HTERT RPE-1 (cell line): ENCODE results near the gene CNBD2.
"Not testable (repeated sequence)": the region's sequence is repeated elsewhere in the genome, so short reads cannot be mapped to it uniquely, and the experiment has no call there.

Source experiments
- in situ Hi-C: fragments of 300-500 bp; cut with MboI; formaldehyde crosslinking; loops from 4 replicates; pipeline ENCODE4 v1.14.3; 2020; ENCODE audit warnings: low sequenced_read_pairs

CNBD2 gene

GRCh38 chr20:36017048-36017951 is 48.9 kb downstream of the CNBD2 start:
- in situ Hi-C loops, result no loop called here

GRCh38 chr20:36018208-36018988 is 50.0 kb downstream of the CNBD2 start:
- in situ Hi-C loops, result no loop called here

DNA sequence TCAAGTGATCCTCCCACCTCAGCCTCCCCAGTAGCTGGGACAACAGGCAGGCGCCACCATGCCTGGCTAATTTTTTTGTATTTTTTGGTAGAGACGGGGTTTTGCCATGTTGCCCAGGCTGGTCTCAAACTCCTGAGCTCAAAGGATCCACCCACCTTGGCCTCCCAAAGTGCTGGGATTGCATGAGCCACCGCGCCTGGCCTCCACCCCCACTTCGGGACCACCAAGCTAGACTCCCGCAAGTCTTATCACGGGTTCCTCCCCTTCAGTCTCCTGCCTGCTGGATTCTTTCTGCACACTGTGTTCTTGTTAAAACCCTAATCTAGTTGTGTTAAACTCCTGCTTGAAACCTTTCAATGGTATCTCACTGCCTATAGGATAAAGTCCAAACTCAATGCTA is 57.7 kb downstream of the CNBD2 start:
- in situ Hi-C loops, result not testable (repeated sequence)

GRCh38 chr20:36028106-36028808 is 59.9 kb downstream of the CNBD2 start:
- in situ Hi-C loops, result no loop called here

GRCh38 chr20:36030149-36030548 is 61.8 kb downstream of the CNBD2 start:
- in situ Hi-C loops, result no loop called here

GRCh38 chr20:36031806-36032205 is 63.4 kb downstream of the CNBD2 start:
- in situ Hi-C loops, result no loop called here

DNA sequence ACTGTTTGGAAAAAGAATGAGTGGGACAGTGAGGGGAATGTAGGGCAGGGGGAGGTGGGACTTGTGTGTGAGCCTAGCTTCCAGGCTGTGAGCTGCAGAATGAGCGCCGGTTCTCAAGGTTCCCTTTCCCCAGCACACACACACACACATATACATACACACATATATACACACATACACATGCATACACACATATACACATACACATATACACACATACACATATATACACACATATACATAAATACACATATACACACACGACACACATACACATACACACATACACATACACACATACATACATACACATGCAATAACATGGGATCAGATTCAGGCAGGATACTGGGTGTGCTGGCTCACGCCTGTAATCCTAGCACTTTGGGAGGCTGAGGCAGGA is 66.5 kb downstream of the CNBD2 start:
- in situ Hi-C loops, result no loop called here

DNA sequence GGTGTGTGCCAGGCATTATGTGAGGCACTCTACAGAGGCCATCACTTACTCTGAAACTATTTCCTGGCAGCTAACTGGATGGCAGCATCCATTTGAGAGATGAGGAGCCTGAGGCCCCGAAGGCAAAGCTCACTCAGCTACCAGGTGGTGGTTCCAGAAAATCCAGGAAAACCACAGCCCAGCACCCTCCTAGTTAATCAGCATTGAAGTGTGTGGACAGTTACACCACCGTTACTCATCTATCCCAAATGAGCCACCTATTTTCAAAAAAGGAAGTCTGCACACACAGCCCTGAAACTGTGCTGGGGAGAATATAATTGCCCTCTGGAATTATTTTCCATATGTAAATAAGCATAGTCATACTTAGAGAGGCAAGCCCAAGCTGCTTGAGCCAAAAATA is 67.4 kb downstream of the CNBD2 start:
- in situ Hi-C loops, result no loop called here

DNA sequence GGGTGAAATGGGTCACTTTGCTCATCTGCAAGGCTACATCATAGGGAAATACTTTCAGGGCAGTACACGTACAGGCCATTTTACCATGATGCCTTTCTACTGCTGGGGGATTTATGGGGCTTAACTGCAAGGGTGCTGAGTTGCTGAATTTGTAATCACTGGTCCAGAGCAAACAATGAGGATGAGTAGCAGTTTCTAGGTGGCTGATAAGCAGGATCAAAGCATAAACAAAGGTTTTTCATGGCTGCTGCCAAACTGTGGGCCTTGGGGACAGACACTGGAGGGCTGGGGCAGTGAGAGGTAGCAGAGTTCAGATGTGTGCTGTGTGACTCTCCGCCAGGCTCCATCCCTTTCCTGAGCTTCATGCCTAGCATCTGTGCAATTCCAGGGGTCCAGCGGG is 68.3 kb downstream of the CNBD2 start:
- in situ Hi-C loops, result no loop called here

- in situ Hi-C loops, result no loop called here
Observed at GRCh38 chr20:36040571-36040970, 72.2 kb downstream of the CNBD2 start.

- in situ Hi-C loops, result no loop called here
Observed at GRCh38 chr20:36043441-36043840, 75.1 kb downstream of the CNBD2 start.

DNA sequence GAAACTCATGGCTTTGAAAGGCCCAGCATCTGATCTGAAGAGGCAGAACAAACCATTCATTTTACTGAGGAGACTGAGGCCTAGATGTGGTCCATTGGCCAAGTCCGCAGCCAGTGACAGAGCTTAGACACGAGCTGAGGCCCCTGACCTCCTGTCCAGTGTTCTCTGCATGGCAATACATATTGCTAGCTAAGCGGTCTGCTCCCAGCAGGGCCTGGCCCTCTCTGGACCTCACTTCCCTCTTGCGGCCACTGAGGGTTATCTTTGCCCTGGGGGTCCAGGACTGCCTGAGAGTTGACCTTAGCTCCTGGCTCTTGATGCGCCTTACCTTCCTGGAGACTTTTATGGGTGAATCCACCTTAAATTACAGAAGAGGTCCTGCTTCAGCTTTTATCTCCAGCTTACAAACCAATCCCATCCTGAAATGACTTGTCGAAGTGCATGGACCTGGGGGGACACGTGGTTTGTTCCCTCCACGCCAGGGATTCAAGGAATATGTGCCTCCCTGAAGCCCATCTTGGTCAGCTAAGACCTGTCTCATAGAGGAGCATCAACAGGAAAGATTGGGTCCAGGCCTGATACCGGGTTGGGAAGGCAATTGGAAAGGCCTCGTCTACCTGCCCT is 75.6 kb downstream of the CNBD2 start:
- in situ Hi-C loops, result no loop called here

- in situ Hi-C loops, result no loop called here
Observed at GRCh38 chr20:36045373-36045714, 77.0 kb downstream of the CNBD2 start.

- in situ Hi-C loops, result not testable (repeated sequence)
Observed at GRCh38 chr20:36046073-36046798, 77.8 kb downstream of the CNBD2 start.

GRCh38 chr20:36049408-36049807 is 81.0 kb downstream of the CNBD2 start:
- in situ Hi-C loops, result not testable (repeated sequence)

- in situ Hi-C loops, result no loop called here
Observed at GRCh38 chr20:36050436-36051317, 82.3 kb downstream of the CNBD2 start.

DNA sequence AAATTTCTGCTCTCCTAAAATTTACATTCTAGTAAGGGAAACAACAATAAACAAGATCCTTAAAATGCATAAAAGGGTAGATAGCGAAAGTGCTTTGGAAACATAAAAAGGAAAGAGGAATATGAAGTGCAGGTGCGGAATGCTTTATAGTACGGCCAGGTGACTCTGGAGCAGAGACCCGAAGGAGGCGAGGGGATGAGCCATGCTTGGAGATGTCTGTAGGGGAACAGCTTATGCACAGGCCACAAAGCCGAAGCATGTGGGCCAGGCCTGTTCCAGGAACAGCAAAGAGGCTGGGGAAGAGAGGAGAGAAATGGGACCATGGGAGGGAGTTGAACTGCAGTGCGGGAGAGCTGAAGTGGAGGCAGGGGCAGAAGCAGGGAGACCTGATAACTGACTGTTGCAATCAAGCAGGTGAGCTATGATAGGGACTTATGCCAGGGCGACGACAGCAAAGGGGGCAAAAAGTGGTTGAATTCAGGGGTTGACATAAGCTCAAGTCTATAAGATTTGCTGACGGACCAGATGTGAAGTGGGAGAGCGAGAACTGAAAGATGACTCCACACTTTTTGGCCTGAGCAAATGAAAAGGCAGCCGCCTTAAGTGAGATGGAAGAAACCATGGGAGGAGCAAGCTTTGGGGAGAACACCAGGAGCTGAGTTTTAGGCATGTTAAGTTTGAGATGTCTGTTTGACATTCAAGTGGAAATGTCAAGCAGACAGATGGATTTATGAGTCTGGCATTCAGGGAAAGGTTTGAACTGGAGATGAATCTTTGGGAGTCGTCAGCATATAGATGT is 83.1 kb downstream of the CNBD2 start:
- in situ Hi-C loops, result no loop called here

DNA sequence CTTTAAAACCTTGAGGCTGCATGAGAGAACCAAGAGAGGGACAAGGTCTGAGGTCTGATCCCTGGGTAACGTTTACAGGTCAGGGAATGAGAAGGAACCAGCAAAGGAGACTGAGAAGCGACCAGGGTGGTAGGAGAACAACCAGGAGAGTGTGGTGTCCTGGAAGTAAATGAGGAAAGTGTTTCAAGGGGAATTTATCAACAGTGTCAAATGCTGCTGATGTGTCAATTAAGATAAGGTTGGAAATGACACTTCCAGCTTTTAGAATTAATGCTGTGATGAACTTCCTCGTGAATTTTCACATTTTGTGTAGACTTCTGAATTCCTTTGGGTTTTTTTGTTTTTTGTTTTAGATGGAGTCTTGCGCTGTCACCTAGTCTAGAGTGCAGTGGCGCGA is 83.7 kb downstream of the CNBD2 start:
- in situ Hi-C loops, result no loop called here
